ENCODE measurements around the gene SEMA4D. TPM values are rescaled to one million over a fixed set of nuclear protein-coding genes. Genes with fewer than 3 reads are reported as not detected.
"Not testable (repeated sequence)": the region's sequence is repeated elsewhere in the genome, so short reads cannot be mapped to it uniquely, and the experiment has no call there.

The SEMA4D gene
- total RNA-seq, 1 donor from 2014 or later = 13.5 TPM

DNA sequence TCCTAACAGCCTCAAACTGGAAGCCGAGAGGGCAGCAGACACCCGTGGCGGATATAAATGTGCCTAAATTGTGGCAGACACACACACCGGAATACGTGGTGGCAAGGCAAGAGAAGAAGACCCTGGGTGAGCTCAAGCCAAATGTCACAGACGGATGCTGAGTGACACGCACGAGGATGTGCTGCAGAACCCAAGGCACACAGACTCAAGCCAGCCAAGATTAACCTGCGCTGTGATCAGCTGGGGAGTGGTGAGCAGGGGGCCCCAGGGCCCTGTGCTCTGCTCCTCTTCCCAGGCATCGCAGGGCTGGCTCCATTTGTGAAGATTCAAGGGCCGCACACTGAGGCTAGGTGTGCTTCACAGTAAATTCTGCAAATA is 16.4 kb downstream of the SEMA4D start:
- no peak overlapping the region for H3K4me3 ChIP-seq
- H3K9me3 ChIP-seq = no peaks in the 10 kb centered on the region
- intact Hi-C loops (cut with DNase I) = no loop called here
- DNase-seq (ENCODE audit: low spot score in 2 of 2) = no peak
- no peak for TF ChIP-seq CTCF (IDR thresholded peaks at IDR 0.05)
- H3K36me3 ChIP-seq = no peaks in the 10 kb centered on the region
- H3K27me3 ChIP-seq = no peaks in the 10 kb centered on the region
- no peak overlapping the region for H3K27ac ChIP-seq
- no peaks in the 10 kb centered on the region for H3K4me1 ChIP-seq

GRCh38 chr9:89480825-89481537 is 16.9 kb downstream of the SEMA4D start:
- TF ChIP-seq CTCF (IDR thresholded peaks at IDR 0.05) = no peak
- intact Hi-C loops (cut with DNase I) = no loop called here
- no peaks in the 10 kb centered on the region for H3K36me3 ChIP-seq
- H3K9me3 ChIP-seq = no peaks in the 10 kb centered on the region
- H3K4me3 ChIP-seq = no peak overlapping the region
- H3K27me3 ChIP-seq = no peaks in the 10 kb centered on the region
- no peak for DNase-seq (ENCODE audit: low spot score in 2 of 2)
- no peak overlapping the region for H3K27ac ChIP-seq
- H3K4me1 ChIP-seq = no peaks in the 10 kb centered on the region

DNA sequence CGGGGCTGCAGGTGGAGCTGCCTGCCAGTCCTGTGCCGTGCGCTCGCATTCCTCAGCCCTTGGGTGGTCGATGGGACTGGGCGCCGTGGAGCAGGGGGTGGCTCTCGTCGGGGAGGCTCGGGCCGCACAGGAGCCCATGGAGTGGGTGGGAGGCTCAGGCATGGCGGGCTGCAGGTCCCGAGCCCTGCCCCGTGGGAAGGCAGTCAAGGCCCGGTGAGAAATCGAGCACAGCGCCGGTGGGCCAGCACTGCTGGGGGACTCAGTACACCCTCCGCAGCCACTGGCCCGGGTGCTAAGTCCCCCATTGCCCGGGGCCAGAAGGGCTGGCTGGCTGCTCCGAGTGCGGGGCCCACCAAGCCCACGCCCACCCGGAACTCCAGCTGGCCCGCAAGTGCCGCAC is 17.5 kb downstream of the SEMA4D start:
- intact Hi-C loops (cut with DNase I); H3K4me1 ChIP-seq; H3K36me3 ChIP-seq; H3K4me3 ChIP-seq; DNase-seq (ENCODE audit: low spot score in 2 of 2); H3K9me3 ChIP-seq; H3K27me3 ChIP-seq; H3K27ac ChIP-seq: not testable (repeated sequence)

DNA sequence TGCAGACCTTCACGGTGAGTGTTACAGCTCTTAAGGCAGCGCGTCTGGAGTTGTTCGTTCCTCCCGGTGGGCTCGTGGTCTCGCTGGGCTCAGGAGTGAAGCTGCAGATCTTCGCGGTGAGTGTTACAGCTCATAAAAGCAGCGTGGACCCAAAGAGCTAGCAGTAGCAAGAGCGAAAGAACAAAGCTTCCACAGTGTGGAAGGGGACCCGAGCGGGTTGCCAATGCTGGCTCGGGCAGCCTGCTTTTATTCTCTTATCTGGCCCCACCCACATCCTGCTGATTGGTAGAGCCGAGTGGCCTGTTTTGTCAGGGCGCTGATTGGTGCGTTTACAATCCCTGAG is 18.3 kb downstream of the SEMA4D start:
- intact Hi-C loops (cut with DNase I); DNase-seq (ENCODE audit: low spot score in 2 of 2); H3K27ac ChIP-seq: not testable (repeated sequence)

GRCh38 chr9:89478821-89479668 is 18.9 kb downstream of the SEMA4D start:
- Histone ChIP-seq H3K36me3 (no peaks in the 10 kb centered on the region), H3K4me1 (no peaks in the 10 kb centered on the region), H3K27me3 (no peaks in the 10 kb centered on the region), H3K27ac (no peak overlapping the region), H3K9me3 (no peaks in the 10 kb centered on the region), H3K4me3 (no peak overlapping the region)
- no peak for DNase-seq (ENCODE audit: low spot score in 2 of 2)
- intact Hi-C loops (cut with DNase I) = no loop called here
- TF ChIP-seq CTCF (IDR thresholded peaks at IDR 0.05) = no peak

More for the DNA sequence above, 18.3 kb downstream of the SEMA4D start:
- not testable (repeated sequence) for H3K4me1 ChIP-seq, H3K4me3 ChIP-seq, H3K9me3 ChIP-seq, H3K36me3 ChIP-seq, H3K27me3 ChIP-seq

- intact Hi-C loops (cut with DNase I) = no loop called here
- Histone ChIP-seq H3K4me1 (no peaks in the 10 kb centered on the region), H3K36me3 (no peaks in the 10 kb centered on the region), H3K27me3 (no peaks in the 10 kb centered on the region), H3K9me3 (no peaks in the 10 kb centered on the region), H3K4me3 (no peak overlapping the region), H3K27ac (no peak overlapping the region)
- no peak for DNase-seq (ENCODE audit: low spot score in 2 of 2)
- TF ChIP-seq CTCF (IDR thresholded peaks at IDR 0.05) = no peak
Observed at GRCh38 chr9:89477811-89478630, 19.9 kb downstream of the SEMA4D start.

Data from ascending aorta (tissue), 2 donors.